Activated naive CD4-positive, alpha-beta T cell treated with anti-CD3 and anti-CD28 coated beads, Interleukin-2, amount 50 U/mL, for 24 hours (primary cell): ENCODE data around the gene RTF2.
"Not testable (repeated sequence)": the region's sequence is repeated elsewhere in the genome, so short reads cannot be mapped to it uniquely, and the experiment has no call there.

Experiments
- H3K27ac Mint-ChIP-seq: one replicate; pipeline ENCODE4 v1.8.0; 2021; ENCODE audit warnings: mild to moderate bottlenecking, mixed read lengths
- H3K27me3 Mint-ChIP-seq: one replicate; pipeline ENCODE4 v1.8.0; 2021; ENCODE audit warnings: mixed read lengths
- H3K36me3 Mint-ChIP-seq: one replicate; pipeline ENCODE4 v1.8.0; 2021; ENCODE audit warnings: mixed read lengths
- H3K4me1 Mint-ChIP-seq: one replicate; pipeline ENCODE4 v1.8.0; 2021; ENCODE audit warnings: mixed read lengths
- H3K4me3 Mint-ChIP-seq: one replicate; pipeline ENCODE4 v1.8.0; 2021; ENCODE audit warnings: mild to moderate bottlenecking, mixed read lengths
- H3K9me3 Mint-ChIP-seq: one replicate; pipeline ENCODE4 v1.8.0; 2021; ENCODE audit warnings: mixed read lengths

RTF2 gene

GRCh38 chr20:56532946-56533345, 64.5 kb downstream of the RTF2 start, which contains the start of gene FAM209B:
Gene FAM209B, plus strand, starts transcription at chr20:56533246. Its CDS starts 96 bp downstream, at chr20:56533342.
- H3K36me3 Mint-ChIP-seq: not testable (repeated sequence)

GRCh38 chr20:56537997-56538396, 69.6 kb downstream of the RTF2 start:
- no peaks in the 10 kb centered on the region for H3K4me1 Mint-ChIP-seq
- peaks cover 5% of the 10 kb centered on the region for H3K36me3 Mint-ChIP-seq
- H3K4me3 Mint-ChIP-seq: no peak overlapping the region
- no peaks in the 10 kb centered on the region for H3K27me3 Mint-ChIP-seq
- H3K27ac Mint-ChIP-seq: no peak overlapping the region
- H3K9me3 Mint-ChIP-seq: no peaks in the 10 kb centered on the region

More at GRCh38 chr20:56532946-56533345, 64.5 kb downstream of the RTF2 start, which contains the start of gene FAM209B:
- not testable (repeated sequence) for H3K27ac Mint-ChIP-seq, H3K4me3 Mint-ChIP-seq, H3K4me1 Mint-ChIP-seq, H3K27me3 Mint-ChIP-seq, H3K9me3 Mint-ChIP-seq

DNA sequence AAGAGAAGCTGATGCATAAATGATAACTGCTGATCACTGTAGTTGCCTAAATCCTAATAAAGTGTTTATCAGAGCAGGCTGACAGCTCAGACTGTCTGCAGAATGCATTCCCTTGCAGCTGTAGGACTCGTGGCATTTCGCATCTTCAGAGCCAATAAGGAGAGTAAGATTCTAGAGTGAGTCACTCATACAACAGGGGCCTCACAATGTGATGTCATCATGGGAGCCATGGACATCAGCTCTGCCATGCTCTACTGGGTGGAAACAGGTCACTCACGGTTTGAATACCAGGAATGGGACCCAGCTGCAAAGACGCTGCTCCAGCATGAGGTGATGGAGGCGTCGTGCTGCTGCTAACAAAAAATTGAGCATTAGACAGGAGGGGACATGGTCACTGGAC, 72.0 kb downstream of the RTF2 start:
- Mint-ChIP-seq H3K27ac (no peak overlapping the region), H3K9me3 (no peaks in the 10 kb centered on the region), H3K27me3 (no peaks in the 10 kb centered on the region), H3K4me1 (no peaks in the 10 kb centered on the region), H3K36me3 (peaks cover 2% of the 10 kb centered on the region), H3K4me3 (no peak overlapping the region)

- Mint-ChIP-seq H3K4me3 (no peak overlapping the region), H3K27me3 (no peaks in the 10 kb centered on the region), H3K4me1 (no peaks in the 10 kb centered on the region), H3K36me3 (no peaks in the 10 kb centered on the region), H3K27ac (no peak overlapping the region), H3K9me3 (no peaks in the 10 kb centered on the region)
These were observed 74.1 kb downstream of the RTF2 start for GRCh38 chr20:56542489-56543030.

GRCh38 chr20:56551571-56551970, 83.1 kb downstream of the RTF2 start:
- H3K36me3 Mint-ChIP-seq: no peaks in the 10 kb centered on the region
- no peak overlapping the region for H3K4me3 Mint-ChIP-seq
- H3K4me1 Mint-ChIP-seq: peaks cover 8% of the 10 kb centered on the region
- H3K27me3 Mint-ChIP-seq: no peaks in the 10 kb centered on the region
- no peaks in the 10 kb centered on the region for H3K9me3 Mint-ChIP-seq
- no peak overlapping the region for H3K27ac Mint-ChIP-seq

GRCh38 chr20:56552911-56553629, 84.6 kb downstream of the RTF2 start:
- Mint-ChIP-seq H3K9me3 (no peaks in the 10 kb centered on the region), H3K27ac (no peak overlapping the region), H3K4me3 (no peak overlapping the region), H3K4me1 (peaks cover 8% of the 10 kb centered on the region), H3K27me3 (no peaks in the 10 kb centered on the region), H3K36me3 (no peaks in the 10 kb centered on the region)

GRCh38 chr20:56554869-56555268, 86.4 kb downstream of the RTF2 start:
- Mint-ChIP-seq H3K4me1 (peaks cover 8% of the 10 kb centered on the region), H3K27ac (no peak overlapping the region), H3K27me3 (no peaks in the 10 kb centered on the region), H3K4me3 (no peak overlapping the region), H3K9me3 (no peaks in the 10 kb centered on the region), H3K36me3 (no peaks in the 10 kb centered on the region)

GRCh38 chr20:56558968-56559367, 90.5 kb downstream of the RTF2 start:
- Mint-ChIP-seq H3K27ac (no peak overlapping the region), H3K9me3 (no peaks in the 10 kb centered on the region), H3K27me3 (no peaks in the 10 kb centered on the region), H3K4me3 (no peak overlapping the region), H3K36me3 (no peaks in the 10 kb centered on the region), H3K4me1 (peaks cover 8% of the 10 kb centered on the region)

- not testable (repeated sequence) for H3K4me3 Mint-ChIP-seq, H3K36me3 Mint-ChIP-seq, H3K27me3 Mint-ChIP-seq, H3K9me3 Mint-ChIP-seq, H3K27ac Mint-ChIP-seq, H3K4me1 Mint-ChIP-seq
These were observed 96.1 kb downstream of the RTF2 start for GRCh38 chr20:56564526-56564925.

DNA sequence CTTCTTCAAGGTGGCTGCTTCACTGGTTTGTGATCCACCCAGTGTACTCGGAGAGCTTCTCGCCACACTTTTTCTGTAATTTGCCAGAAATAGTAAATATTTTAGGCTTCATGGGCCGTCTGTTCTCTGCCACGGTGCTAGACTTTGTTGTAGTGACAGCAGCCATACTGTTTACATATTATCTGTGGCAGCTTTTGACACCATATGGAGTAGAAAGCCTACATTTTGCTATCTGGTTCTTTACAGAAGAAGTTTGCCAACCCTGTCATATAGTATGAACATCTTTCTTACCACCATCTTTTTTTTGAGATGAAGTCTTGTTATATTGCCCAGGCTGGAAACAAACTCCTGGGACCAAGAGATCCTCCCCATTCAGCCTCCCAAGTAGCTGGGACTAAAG, 97.1 kb downstream of the RTF2 start:
- H3K27me3 Mint-ChIP-seq: peaks cover 3% of the 10 kb centered on the region
- H3K4me1 Mint-ChIP-seq: no peaks in the 10 kb centered on the region
- H3K36me3 Mint-ChIP-seq: no peaks in the 10 kb centered on the region
- H3K27ac Mint-ChIP-seq: no peak overlapping the region
- H3K4me3 Mint-ChIP-seq: no peak overlapping the region
- H3K9me3 Mint-ChIP-seq: no peaks in the 10 kb centered on the region

DNA sequence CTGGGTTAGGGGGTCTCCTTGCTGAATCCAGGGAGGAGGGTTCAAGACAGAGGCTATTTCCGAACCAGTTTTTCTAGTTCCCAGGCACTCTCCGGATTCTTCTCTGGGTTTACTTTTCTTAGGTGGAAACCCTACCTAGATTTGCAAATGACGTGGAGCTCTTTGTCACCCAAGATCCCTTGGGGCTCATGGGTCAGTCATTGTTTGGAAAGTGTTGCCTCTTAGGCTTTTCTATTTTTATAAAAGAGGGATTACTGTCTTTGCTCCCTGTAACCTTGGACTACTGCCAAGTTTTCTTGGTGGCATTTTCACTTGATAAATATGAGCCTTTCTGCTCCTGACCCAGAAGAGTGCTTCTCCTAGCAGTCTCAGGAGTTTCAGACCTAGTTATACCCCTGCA, 98.2 kb downstream of the RTF2 start:
- peaks cover 7% of the 10 kb centered on the region for H3K27me3 Mint-ChIP-seq
- no peaks in the 10 kb centered on the region for H3K9me3 Mint-ChIP-seq
- H3K36me3 Mint-ChIP-seq: peaks cover 1% of the 10 kb centered on the region
- no peak overlapping the region for H3K27ac Mint-ChIP-seq
- no peaks in the 10 kb centered on the region for H3K4me1 Mint-ChIP-seq
- H3K4me3 Mint-ChIP-seq: no peak overlapping the region
